Measurements from ENCODE around the gene CDKL5. TPM values are rescaled to one million over a fixed set of nuclear protein-coding genes. Genes with fewer than 3 reads are reported as not detected.

The CDKL5 gene
- 1 to 10 TPM in 1 of 4 donors, under 1 TPM in 3; 0.22 to 3.3 (median 0.52) TPM for polyA plus RNA-seq
- long read RNA-seq, donor 1: 0 reads
- long read RNA-seq, donor 2: 0 reads
- long read RNA-seq, donor 3: 0 reads
- long read RNA-seq, donor 4: 0 reads
- long read RNA-seq, donor 5: 0 reads
- long read RNA-seq, donor 6: 0 reads
- long read RNA-seq, donor 7: 0 reads
- long read RNA-seq, donor 8: 0 reads
- long read RNA-seq, donor 9: 0 reads
- long read RNA-seq, donor 10: 0 reads

GRCh38 chrX:18425199-18426003 is at the start of gene CDKL5:
CDKL5 (plus strand) TSS chrX:18425608; CDS start chrX:18507097, 81,489 bp downstream.
- 1 to 33% (median 6%) methylated on average over 27 to 79 of the region's 79 CpGs for WGBS, 3 donors
- Histone ChIP-seq H3K36me3 (ENCODE audit: control insufficient read depth in 3 of 3, insufficient read depth in 2 of 3, low read depth in 1 of 3, low read length in 3 of 3) (no peaks in the 10 kb centered on the region), H3K4me1 (ENCODE audit: control insufficient read depth in 3 of 3, insufficient read depth in 2 of 3, low read depth in 1 of 3, low read length in 2 of 3) (no peaks in the 10 kb centered on the region), H3K4me3 (ENCODE audit: low read depth in 1 of 3, low read length in 3 of 3) (peak within 1 kb of the TSS; percentile 70 to 92 (median 91)), H3K9me3 (ENCODE audit: control insufficient read depth in 2 of 2, insufficient read depth in 1 of 2, low read depth in 1 of 2, low read length in 1 of 2) (no peaks in the 10 kb centered on the region), H3K27ac (ENCODE audit: low read depth in 1 of 3, low read length in 2 of 3) (peak within 1 kb of the TSS; percentile 35 to 84 (median 72)), H3K27me3 (ENCODE audit: control insufficient read depth in 3 of 3, insufficient read depth in 3 of 3, low read length in 3 of 3) (no peaks in the 10 kb centered on the region)
- DNase-seq: peak; percentile 96 to 97
- FAIRE-seq: peak; percentile 83

GRCh38 chrX:18377796-18378195 is 47.6 kb upstream of the CDKL5 start:
- peaks cover 0 to 2% of the 10 kb centered on the region in 2 donors for H3K9me3 ChIP-seq (ENCODE audit: control insufficient read depth in 2 of 2, insufficient read depth in 1 of 2, low read depth in 1 of 2, low read length in 1 of 2)
- 6 to 21% (median 8%) methylated on average over 6 of the region's 6 CpGs for WGBS, 3 donors
- H3K27me3 ChIP-seq (ENCODE audit: control insufficient read depth in 3 of 3, insufficient read depth in 3 of 3, low read length in 3 of 3): no peaks in the 10 kb centered on the region
- no peaks in the 10 kb centered on the region for H3K4me1 ChIP-seq (ENCODE audit: control insufficient read depth in 3 of 3, insufficient read depth in 2 of 3, low read depth in 1 of 3, low read length in 2 of 3)
- H3K4me3 ChIP-seq (ENCODE audit: low read depth in 1 of 3, low read length in 3 of 3): no peak overlapping the region
- DNase-seq (peak; percentile 37 to 39), FAIRE-seq (no peak)
- H3K27ac ChIP-seq (ENCODE audit: low read depth in 1 of 3, low read length in 2 of 3): no peak overlapping the region
- no peaks in the 10 kb centered on the region for H3K36me3 ChIP-seq (ENCODE audit: control insufficient read depth in 3 of 3, insufficient read depth in 2 of 3, low read depth in 1 of 3, low read length in 3 of 3)

- Histone ChIP-seq H3K27ac (ENCODE audit: low read depth in 1 of 3, low read length in 2 of 3) (no peak overlapping the region), H3K36me3 (ENCODE audit: control insufficient read depth in 3 of 3, insufficient read depth in 2 of 3, low read depth in 1 of 3, low read length in 3 of 3) (no peaks in the 10 kb centered on the region), H3K4me1 (ENCODE audit: control insufficient read depth in 3 of 3, insufficient read depth in 2 of 3, low read depth in 1 of 3, low read length in 2 of 3) (no peaks in the 10 kb centered on the region), H3K4me3 (ENCODE audit: low read depth in 1 of 3, low read length in 3 of 3) (no peak overlapping the region), H3K27me3 (ENCODE audit: control insufficient read depth in 3 of 3, insufficient read depth in 3 of 3, low read length in 3 of 3) (no peaks in the 10 kb centered on the region), H3K9me3 (ENCODE audit: control insufficient read depth in 2 of 2, insufficient read depth in 1 of 2, low read depth in 1 of 2, low read length in 1 of 2) (no peaks in the 10 kb centered on the region)
- WGBS, 3 donors: 61 to 86% (median 69%) methylated on average over 2 to 3 of the region's 3 CpGs
- FAIRE-seq (no peak), DNase-seq (no peak)
Observed at GRCh38 chrX:18389966-18390365, 35.4 kb upstream of the CDKL5 start.

- H3K9me3 ChIP-seq (ENCODE audit: control insufficient read depth in 2 of 2, insufficient read depth in 1 of 2, low read depth in 1 of 2, low read length in 1 of 2): no peaks in the 10 kb centered on the region
- FAIRE-seq (no peak), DNase-seq (peak; percentile 31 to 54)
- WGBS, 3 donors: 17 to 25% (median 20%) methylated on average over 9 of the region's 9 CpGs
- H3K4me1 ChIP-seq (ENCODE audit: control insufficient read depth in 3 of 3, insufficient read depth in 2 of 3, low read depth in 1 of 3, low read length in 2 of 3): no peaks in the 10 kb centered on the region
- no peaks in the 10 kb centered on the region for H3K36me3 ChIP-seq (ENCODE audit: control insufficient read depth in 3 of 3, insufficient read depth in 2 of 3, low read depth in 1 of 3, low read length in 3 of 3)
- H3K4me3 ChIP-seq (ENCODE audit: low read depth in 1 of 3, low read length in 3 of 3): no peak overlapping the region
- no peak overlapping the region for H3K27ac ChIP-seq (ENCODE audit: low read depth in 1 of 3, low read length in 2 of 3)
- no peaks in the 10 kb centered on the region for H3K27me3 ChIP-seq (ENCODE audit: control insufficient read depth in 3 of 3, insufficient read depth in 3 of 3, low read length in 3 of 3)
Observed at GRCh38 chrX:18390941-18391538, 34.4 kb upstream of the CDKL5 start.

- Histone ChIP-seq H3K9me3 (ENCODE audit: control insufficient read depth in 2 of 2, insufficient read depth in 1 of 2, low read depth in 1 of 2, low read length in 1 of 2) (no peaks in the 10 kb centered on the region), H3K27me3 (ENCODE audit: control insufficient read depth in 3 of 3, insufficient read depth in 3 of 3, low read length in 3 of 3) (no peaks in the 10 kb centered on the region), H3K4me1 (ENCODE audit: control insufficient read depth in 3 of 3, insufficient read depth in 2 of 3, low read depth in 1 of 3, low read length in 2 of 3) (no peaks in the 10 kb centered on the region), H3K4me3 (ENCODE audit: low read depth in 1 of 3, low read length in 3 of 3) (no peak overlapping the region), H3K36me3 (ENCODE audit: control insufficient read depth in 3 of 3, insufficient read depth in 2 of 3, low read depth in 1 of 3, low read length in 3 of 3) (no peaks in the 10 kb centered on the region), H3K27ac (ENCODE audit: low read depth in 1 of 3, low read length in 2 of 3) (no peak overlapping the region)
- FAIRE-seq: no peak
- 78 to 83% (median 79%) methylated on average over 9 to 11 of the region's 11 CpGs for WGBS, 3 donors
- DNase-seq: no peak
Observed at GRCh38 chrX:18394477-18394876, 30.9 kb upstream of the CDKL5 start.

- Histone ChIP-seq H3K27ac (ENCODE audit: low read depth in 1 of 3, low read length in 2 of 3) (no peak overlapping the region), H3K27me3 (ENCODE audit: control insufficient read depth in 3 of 3, insufficient read depth in 3 of 3, low read length in 3 of 3) (no peaks in the 10 kb centered on the region), H3K9me3 (ENCODE audit: control insufficient read depth in 2 of 2, insufficient read depth in 1 of 2, low read depth in 1 of 2, low read length in 1 of 2) (no peaks in the 10 kb centered on the region), H3K4me1 (ENCODE audit: control insufficient read depth in 3 of 3, insufficient read depth in 2 of 3, low read depth in 1 of 3, low read length in 2 of 3) (no peaks in the 10 kb centered on the region), H3K36me3 (ENCODE audit: control insufficient read depth in 3 of 3, insufficient read depth in 2 of 3, low read depth in 1 of 3, low read length in 3 of 3) (no peaks in the 10 kb centered on the region), H3K4me3 (ENCODE audit: low read depth in 1 of 3, low read length in 3 of 3) (no peak overlapping the region)
- FAIRE-seq (no peak), DNase-seq (no peak)
- WGBS, 3 donors: 61 to 86% (median 77%) methylated on average over 4 of the region's 4 CpGs
Observed at GRCh38 chrX:18401848-18402213, 23.6 kb upstream of the CDKL5 start.

- no peak for DNase-seq
- Histone ChIP-seq H3K9me3 (ENCODE audit: control insufficient read depth in 2 of 2, insufficient read depth in 1 of 2, low read depth in 1 of 2, low read length in 1 of 2) (no peaks in the 10 kb centered on the region), H3K4me3 (ENCODE audit: low read depth in 1 of 3, low read length in 3 of 3) (no peak overlapping the region), H3K27ac (ENCODE audit: low read depth in 1 of 3, low read length in 2 of 3) (no peak overlapping the region), H3K4me1 (ENCODE audit: control insufficient read depth in 3 of 3, insufficient read depth in 2 of 3, low read depth in 1 of 3, low read length in 2 of 3) (no peaks in the 10 kb centered on the region), H3K36me3 (ENCODE audit: control insufficient read depth in 3 of 3, insufficient read depth in 2 of 3, low read depth in 1 of 3, low read length in 3 of 3) (no peaks in the 10 kb centered on the region), H3K27me3 (ENCODE audit: control insufficient read depth in 3 of 3, insufficient read depth in 3 of 3, low read length in 3 of 3) (no peaks in the 10 kb centered on the region)
- WGBS, 3 donors: 73 to 83% (median 77%) methylated on average over 8 of the region's 8 CpGs
- FAIRE-seq: no peak
Observed at GRCh38 chrX:18406531-18407266, 18.7 kb upstream of the CDKL5 start.

- Histone ChIP-seq H3K36me3 (ENCODE audit: control insufficient read depth in 3 of 3, insufficient read depth in 2 of 3, low read depth in 1 of 3, low read length in 3 of 3) (no peaks in the 10 kb centered on the region), H3K27ac (ENCODE audit: low read depth in 1 of 3, low read length in 2 of 3) (no peak overlapping the region), H3K4me1 (ENCODE audit: control insufficient read depth in 3 of 3, insufficient read depth in 2 of 3, low read depth in 1 of 3, low read length in 2 of 3) (no peaks in the 10 kb centered on the region), H3K4me3 (ENCODE audit: low read depth in 1 of 3, low read length in 3 of 3) (peak overlapping the region in 1 of 3 donors; percentile 7), H3K27me3 (ENCODE audit: control insufficient read depth in 3 of 3, insufficient read depth in 3 of 3, low read length in 3 of 3) (no peaks in the 10 kb centered on the region), H3K9me3 (ENCODE audit: control insufficient read depth in 2 of 2, insufficient read depth in 1 of 2, low read depth in 1 of 2, low read length in 1 of 2) (no peaks in the 10 kb centered on the region)
- FAIRE-seq: no peak
- peak; percentile 19 to 25 for DNase-seq
- 84 to 89% (median 85%) methylated on average over 5 of the region's 5 CpGs for WGBS, 3 donors
Observed at GRCh38 chrX:18410038-18410437, 15.4 kb upstream of the CDKL5 start.
